Uterus (tissue), 2 donors: ENCODE measurements around the gene CRISP3.

Experiments
- POLR2A ChIP-seq, 2 donors: fragments of 450-650 bp; IDR thresholded peaks; one replicate each; pipeline ENCODE4 v1.6.1; 2016; ENCODE audit warnings: antibody characterized with exemption in 2 of 2, mild to moderate bottlenecking in 1 of 2, moderate library complexity in 1 of 2
- TF ChIP-seq, protein P1 (sequence below), 4 experiments: fragments of 200-600 bp in 2 of 4; fragments of 450-650 bp in 2 of 4; sonication (generic) in 2 of 4; IDR thresholded peaks; one replicate each; pipeline ENCODE4 v1.5.1; 2016 to 2019; ENCODE audit warnings: antibody characterized with exemption in 4 of 4, mild to moderate bottlenecking in 2 of 4, moderate library complexity in 1 of 4

DNA sequence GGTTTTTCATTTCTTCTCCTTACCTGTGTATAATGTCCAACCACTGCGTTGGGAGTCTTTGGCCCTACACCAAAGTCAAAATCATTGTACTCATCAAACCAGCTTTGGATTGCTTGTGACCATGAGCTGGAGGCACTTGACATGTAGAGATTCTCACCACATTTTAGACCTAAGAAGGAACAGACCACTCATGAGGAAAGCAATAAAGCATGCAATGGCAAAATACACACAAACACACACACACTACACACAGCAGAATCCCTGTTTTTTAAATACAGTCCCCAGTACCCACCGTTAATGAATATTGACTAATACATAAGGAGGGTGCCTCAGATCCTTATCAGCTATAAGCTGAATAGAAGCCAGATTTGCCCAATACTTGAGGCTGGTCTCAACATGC, 10.5 kb downstream of the CRISP3 start:
- TF ChIP-seq POLR2A (IDR thresholded peaks at IDR 0.05) = no peak
- TF ChIP-seq, protein P1, sequence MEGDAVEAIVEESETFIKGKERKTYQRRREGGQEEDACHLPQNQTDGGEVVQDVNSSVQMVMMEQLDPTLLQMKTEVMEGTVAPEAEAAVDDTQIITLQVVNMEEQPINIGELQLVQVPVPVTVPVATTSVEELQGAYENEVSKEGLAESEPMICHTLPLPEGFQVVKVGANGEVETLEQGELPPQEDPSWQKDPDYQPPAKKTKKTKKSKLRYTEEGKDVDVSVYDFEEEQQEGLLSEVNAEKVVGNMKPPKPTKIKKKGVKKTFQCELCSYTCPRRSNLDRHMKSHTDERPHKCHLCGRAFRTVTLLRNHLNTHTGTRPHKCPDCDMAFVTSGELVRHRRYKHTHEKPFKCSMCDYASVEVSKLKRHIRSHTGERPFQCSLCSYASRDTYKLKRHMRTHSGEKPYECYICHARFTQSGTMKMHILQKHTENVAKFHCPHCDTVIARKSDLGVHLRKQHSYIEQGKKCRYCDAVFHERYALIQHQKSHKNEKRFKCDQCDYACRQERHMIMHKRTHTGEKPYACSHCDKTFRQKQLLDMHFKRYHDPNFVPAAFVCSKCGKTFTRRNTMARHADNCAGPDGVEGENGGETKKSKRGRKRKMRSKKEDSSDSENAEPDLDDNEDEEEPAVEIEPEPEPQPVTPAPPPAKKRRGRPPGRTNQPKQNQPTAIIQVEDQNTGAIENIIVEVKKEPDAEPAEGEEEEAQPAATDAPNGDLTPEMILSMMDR (IDR thresholded peaks at IDR 0.05) = no peak
